ENCODE results near the gene ATXN7L2. TPM values are rescaled to one million over a fixed set of nuclear protein-coding genes. Genes with fewer than 3 reads are reported as not detected.

Gene ATXN7L2
- total and polyA plus RNA-seq, 10 of the 15 experiments (the other 5 are each of a cell fraction or from before 2014, with no cell fraction given): 0.27 to 7.4 (median 4.9) TPM

GRCh38 chr1:109532365-109533136, 48.8 kb downstream of the ATXN7L2 start (continued):
- TF ChIP-seq ETV6 (conservative IDR thresholded peaks at IDR 0.05 in 1 of 2, IDR thresholded peaks at IDR 0.05 in 1 of 2; ENCODE audit: borderline replicate concordance in 1 of 2, low read depth in 1 of 2) (no peak), BMI1 (IDR thresholded peaks at IDR 0.05; ENCODE audit: borderline replicate concordance) (no peak), CREM (IDR thresholded peaks at IDR 0.05; ENCODE audit: low read depth) (0 out of 2 replicates have a peak, but pooled peaks have one; percentile 22), ZNF24 (IDR thresholded peaks at IDR 0.05) (no peak), SMC3 (IDR thresholded peaks at IDR 0.05; ENCODE audit: borderline replicate concordance, low read length) (peak; percentile 89), NFYA (IDR thresholded peaks at IDR 0.05; ENCODE audit: borderline replicate concordance, low read depth, low read length) (no peak), NFXL1 (IDR thresholded peaks at IDR 0.05; ENCODE audit: borderline replicate concordance) (no peak), TCF3 (IDR thresholded peaks at IDR 0.05; ENCODE audit: borderline replicate concordance, insufficient read depth, low read depth, low read length) (no peak), MLLT1 (IDR thresholded peaks at IDR 0.05) (0 out of 2 replicates have a peak, but pooled peaks have one; percentile 21), SKIL (IDR thresholded peaks at IDR 0.05; ENCODE audit: low read depth, poor library complexity, severe bottlenecking) (no peak), CHD2 (IDR thresholded peaks at IDR 0.05; ENCODE audit: borderline replicate concordance, low read depth, low read length) (no peak), ZNF687 (IDR thresholded peaks at IDR 0.05) (no peak), EGR1 (IDR thresholded peaks at IDR 0.05; ENCODE audit: borderline replicate concordance in 1 of 2, low read depth in 2 of 2, low read length in 2 of 2) (no peak), HDAC6 (IDR thresholded peaks at IDR 0.05; ENCODE audit: unreplicated experiment) (no peak), CBFB (IDR thresholded peaks at IDR 0.05; ENCODE audit: low read depth) (no peak), PML (IDR thresholded peaks at IDR 0.05; ENCODE audit: low read length) (no peak), SREBF2 (IDR thresholded peaks at IDR 0.05; ENCODE audit: low read length) (no peak), POU2F2 (IDR thresholded peaks at IDR 0.05; ENCODE audit: borderline replicate concordance, low read depth, low read length) (no peak), CTCF (IDR thresholded peaks at IDR 0.05 in 2 of 3, conservative IDR thresholded peaks at IDR 0.05 in 1 of 3; ENCODE audit: control insufficient read depth in 2 of 3, extremely low read depth in 1 of 3, insufficient read depth in 1 of 3, low read depth in 3 of 3, low read length in 3 of 3) (peak; percentile 96 to 99 (median 97))

Measured in GM12878 (cell line).